Erythroblast (primary cell): ENCODE data around the gene RAP1A.

Source experiments
- GATA1 ChIP-seq: IDR thresholded peaks from 2 replicates; pipeline ENCODE4 v1.6.1; 2011; ENCODE audit warnings: low read depth, mild to moderate bottlenecking, control low read depth, low read length, moderate library complexity
- POLR2A ChIP-seq: IDR thresholded peaks from 2 replicates; pipeline ENCODE4 v1.6.1; 2011; ENCODE audit warnings: mild to moderate bottlenecking, low read length

- TF ChIP-seq POLR2A = no peak
- TF ChIP-seq GATA1 = no peak
Measured at GRCh38 chr1:111750856-111751255, 131.3 kb downstream of the RAP1A start.
